ENCODE measurements around the gene LCAT.
A peak's percentile ranks its signal among the peaks of the same experiment; 100 is the strongest.

LCAT gene

DNA sequence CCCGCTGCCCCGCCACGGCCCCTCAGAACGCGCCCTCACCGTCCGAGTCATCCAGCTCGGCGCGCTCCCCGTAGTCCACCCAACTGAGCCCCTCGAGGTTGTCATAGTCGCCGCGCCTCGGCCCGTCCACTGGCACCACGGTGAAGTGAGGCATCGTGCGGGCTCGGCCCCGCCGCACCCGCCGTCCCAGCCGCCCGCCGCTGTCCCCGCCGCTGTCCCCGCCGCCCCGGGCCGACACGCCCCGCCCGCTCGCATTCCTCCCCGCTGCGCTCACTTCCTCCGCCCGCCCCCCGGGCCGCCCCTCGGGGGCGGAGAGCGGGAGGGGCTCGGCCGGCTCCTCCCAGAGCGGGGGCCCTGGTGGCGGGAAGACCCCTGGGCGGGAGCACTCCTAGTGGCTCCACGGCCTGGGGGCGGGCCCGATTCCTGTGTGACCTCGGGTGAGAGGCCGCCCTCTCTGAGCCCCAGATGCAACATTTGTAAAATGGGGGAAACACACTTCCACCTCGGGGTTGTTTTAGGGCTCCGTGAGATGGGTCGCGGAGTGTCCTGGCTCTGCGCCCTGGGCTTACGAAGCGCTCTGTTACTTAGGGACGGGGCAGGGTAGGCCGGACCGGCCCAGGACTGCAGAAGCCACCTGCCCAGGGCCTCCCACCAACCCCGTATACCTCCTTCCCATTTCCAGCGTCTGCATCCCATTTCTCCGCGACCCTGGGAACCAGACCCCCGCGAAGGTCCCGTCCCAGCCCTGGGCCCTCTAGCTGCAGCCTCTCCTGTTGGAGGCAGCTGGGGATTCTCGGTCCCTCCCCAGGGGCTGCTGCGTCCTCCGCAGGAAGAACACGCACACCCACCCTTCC lies 24.7 kb upstream of the LCAT start, which contains the start of gene SLC12A4:
Gene SLC12A4 (minus strand): TSS at position 238 of the 854 bp plus-strand sequence. CDS start 84 bp downstream, at position 154.
- DNase-seq = peak; percentile 71 to 88 (median 81)

DNA sequence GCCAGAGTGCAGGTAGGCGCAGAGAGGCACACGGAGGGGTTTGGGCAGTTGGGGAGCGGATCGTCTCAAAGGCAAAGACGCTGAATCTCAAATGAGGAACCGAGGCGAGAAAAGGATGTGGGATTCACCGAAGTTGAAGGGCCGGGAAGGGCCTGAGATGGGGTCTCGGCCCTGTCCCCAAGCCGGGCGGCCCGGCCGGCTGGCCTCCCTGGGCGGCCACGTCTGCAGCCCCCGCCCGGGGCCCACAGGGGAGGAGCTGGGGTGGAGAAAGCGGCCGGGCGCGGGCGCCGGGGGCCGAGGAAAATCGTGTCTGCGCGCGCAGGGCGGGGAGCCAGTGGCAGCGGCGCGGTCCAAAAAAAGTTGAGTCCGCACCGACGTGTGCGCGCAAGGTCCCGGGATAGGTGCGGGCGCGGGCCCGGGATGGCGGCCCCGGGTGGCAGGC lies 24.1 kb upstream of the LCAT start:
- peak in 3 of 6 experiments; percentile 41 to 53 (median 47) for DNase-seq

DNA sequence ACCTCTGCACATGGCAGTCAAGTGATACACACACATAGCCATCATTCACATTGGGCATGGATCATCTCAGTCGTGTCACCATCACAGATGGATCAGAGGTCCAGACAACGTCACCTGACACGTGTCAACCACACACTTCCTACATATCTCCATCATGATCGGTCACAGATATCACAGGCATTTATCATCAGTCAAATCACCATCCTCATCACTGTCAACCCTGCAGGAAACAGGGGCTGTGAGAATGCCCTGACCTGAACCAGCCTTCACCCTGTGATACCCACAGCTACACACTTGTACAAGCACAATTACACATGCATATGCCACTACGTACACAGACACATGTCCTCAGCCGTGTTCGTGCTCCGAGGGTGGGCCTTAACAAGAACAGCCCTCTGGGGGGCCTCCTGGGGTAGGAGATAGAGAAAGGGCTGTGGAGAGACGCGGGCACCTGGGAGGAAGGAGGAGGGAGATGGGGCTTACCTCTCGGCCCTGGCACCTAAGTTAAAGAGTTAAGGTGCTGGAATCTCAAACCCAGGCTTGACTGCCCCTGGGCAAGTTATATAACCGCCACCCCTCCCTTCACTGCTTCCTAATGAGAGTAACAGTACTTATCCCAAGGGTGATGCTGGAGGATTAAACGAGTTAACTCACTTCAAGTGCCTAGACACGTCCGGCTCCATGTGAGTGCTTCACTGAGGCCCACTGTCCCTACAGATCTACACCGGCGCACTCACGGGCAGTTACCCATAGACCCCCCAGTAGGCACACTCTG lies 23.4 kb upstream of the LCAT start:
- DNase-seq = peak in 1 of 6 experiments; percentile 41

DNA sequence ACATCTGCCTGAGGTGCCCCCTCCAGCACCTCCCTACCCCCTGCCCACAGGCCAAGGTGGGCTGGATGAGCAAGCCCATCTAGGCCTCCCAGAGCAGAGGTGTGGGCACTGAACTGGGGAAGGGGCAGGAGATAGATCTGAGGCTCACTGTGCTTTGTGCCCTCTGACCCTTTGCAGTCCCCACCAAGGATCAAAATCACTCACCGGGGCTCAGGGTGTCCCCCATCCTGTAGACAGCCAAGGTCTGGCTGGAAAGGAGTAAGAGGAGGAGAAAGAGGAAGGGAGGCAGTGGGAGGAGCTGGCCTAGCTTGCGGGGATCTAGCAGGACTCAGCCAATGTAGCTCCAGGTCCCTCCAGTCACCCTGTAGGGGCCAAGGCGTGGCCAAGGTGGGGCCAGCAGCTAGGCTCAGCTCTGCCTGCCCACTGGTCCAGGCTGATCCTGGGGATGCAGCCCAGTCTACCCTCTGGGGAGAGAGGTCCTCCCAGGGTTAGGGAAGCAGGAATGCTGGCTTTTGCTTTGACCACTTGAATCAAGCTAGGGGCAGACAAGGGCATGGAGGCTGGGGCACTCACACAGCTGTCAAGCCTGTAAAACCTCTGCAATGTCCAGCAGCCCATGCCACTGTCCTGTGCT lies 22.7 kb upstream of the LCAT start:
- DNase-seq = no peak

DNA sequence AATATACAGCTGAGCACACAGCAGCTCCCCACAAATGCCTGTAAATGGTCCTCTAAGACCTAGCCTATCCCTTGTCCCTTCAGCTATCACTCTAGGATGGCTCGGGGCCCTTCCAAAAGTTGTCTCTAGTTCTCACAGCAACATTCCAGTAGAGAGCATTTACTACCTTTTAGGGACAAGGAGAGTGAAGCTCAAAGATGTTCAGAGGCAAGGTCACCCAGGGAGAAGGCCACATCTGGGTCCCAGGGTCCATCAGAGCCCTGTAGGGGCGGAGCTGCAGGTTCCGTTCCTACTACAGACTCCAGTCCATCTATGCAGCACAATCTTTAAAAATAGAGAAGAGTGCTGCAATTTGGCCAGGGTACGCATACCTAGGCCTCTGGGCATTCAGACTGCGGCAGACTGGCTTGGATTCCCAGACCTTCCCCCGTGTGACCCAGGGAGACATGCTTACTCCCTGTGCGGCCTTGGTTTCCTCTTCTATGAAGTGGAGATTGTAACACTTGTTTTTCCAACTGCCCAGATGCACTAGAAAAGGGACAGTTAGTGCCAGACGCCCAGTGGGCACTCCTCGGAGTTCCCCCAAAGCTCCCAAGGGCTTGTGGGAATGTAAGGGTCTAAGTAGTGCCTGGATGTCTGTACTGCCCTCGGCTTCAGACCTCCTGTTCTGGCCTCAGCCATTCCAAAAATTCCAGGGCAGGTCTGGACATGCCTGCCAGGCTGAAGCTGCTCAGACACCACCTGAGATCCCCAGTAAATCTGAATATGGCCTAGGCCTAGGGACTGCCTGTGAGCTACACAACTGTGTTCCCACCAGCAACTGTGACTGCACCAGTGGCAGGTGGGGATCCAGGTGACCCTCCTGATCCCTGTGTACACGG lies 22.0 kb upstream of the LCAT start:
- DNase-seq = no peak

DNA sequence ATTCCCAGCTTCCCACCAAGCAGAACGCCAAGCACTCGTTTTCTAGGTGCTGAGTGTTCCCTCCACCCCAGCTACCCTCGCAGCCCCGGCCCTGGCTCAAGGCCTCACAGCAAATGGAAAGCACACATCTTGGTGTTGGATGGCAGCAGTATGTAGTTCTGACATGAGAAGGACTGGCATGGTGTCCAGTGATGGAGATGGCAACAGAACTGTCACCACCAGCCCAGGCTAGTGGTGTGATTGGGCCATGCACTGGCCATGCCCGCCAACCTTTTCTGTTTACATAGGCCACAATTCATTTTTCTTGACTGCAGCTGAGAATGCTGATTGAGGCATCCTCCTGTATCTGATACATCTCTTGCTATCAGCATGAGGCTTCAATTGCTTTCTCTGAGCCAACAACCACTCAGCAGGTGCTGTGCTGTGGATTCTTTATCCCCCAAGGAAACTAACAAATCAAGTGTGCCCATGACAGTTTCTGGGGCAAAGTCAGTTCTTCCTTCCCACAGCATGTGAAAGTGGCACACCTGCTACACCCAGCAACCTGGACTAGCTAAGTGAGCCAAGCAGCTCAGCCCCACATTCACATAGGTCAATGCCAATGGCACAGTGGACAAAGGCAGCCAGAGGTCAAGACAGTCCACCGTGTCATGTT lies 20.7 kb upstream of the LCAT start:
- DNase-seq = no peak

DNA sequence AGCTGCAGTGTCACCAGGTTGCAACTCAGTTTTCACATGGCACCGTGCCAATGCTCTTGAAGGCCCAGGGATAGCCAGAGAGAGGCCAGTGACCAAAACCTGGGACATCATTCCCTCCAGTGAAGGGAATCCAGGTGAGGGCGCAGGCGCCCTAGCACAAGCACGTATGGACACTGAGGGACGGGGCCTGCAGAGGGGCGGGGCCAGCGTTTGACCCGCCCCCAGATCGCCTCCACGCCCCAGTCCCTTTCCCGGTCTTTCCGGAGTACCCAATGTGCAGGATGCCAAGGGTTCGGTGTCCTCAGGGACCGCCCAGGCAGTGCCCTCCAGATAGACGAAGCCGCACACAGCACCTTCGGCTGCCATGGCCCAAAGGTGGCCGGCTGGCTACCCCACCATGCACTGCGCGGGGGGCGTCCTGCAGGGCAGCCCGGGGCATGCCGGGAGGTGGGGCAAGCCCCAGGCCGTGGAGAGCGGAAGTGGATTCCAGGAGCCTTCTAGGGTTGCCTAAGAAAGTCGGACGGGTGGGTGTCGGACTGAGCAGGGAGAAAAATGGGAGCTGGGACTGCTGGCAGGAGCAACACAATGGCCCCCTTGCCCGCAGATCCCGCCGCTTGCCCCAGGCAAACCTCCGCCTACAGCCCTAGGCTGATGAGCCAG lies 19.9 kb upstream of the LCAT start:
- no peak for DNase-seq

DNA sequence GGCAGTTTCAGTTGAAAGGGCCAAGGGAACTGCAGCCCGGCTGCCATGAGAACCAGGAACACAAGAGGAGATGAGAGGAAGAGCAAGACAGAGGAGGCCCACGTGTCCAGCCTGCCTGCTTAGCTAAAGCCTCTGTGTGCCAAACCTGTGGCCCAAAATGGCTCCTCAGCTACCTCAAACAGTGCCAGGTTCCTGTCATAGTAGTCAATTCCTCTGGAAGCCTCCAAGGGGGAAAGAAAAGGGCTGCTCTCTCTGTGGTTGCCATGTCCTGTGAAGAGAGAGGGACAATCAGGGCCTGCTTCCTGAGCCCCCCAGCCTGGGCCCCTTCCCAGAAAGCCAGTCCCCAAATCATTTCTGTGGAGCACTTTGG lies 19.4 kb upstream of the LCAT start:
- DNase-seq = no peak

DNA sequence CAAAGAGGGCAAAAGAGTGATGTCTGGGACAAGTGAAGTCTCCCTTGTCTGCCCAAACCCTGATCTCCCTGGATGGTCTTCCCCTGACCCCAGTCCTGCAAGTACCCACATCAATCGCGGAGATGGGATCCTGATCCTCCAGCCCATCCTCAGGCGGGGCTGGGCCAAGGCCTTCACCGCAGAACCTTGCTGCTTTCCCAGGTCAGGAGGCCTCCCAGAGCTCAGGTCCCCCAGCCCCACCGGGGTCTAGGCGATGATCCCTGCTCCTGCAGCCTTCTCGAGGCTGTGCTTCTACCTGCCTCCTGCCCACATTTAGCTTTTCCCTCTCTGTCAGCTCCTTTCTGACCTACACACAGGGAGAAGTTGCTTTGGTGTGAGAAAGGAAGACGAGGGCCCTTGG lies 18.2 kb upstream of the LCAT start:
- no peak for DNase-seq

DNA sequence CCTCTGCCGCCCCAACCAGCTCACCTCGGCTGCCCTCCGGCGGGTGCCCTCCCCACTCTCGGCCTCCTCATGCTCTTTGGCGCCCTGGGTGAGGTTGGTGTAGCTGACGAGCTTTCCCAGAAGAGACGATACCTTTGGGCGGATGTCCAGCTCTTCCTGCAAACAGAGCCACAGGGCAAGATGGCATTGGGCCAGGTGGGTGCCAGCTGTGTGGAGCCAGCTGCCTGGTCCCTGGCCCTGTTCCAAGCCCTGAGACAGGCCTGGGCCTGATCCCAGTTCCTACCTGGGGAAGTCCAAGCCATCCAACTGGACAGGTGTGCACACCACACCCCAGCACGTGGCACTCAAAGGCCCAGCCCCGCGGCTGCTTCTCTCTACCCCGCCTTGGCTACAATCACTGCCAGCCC lies 17.6 kb upstream of the LCAT start:
- no peak for DNase-seq

DNA sequence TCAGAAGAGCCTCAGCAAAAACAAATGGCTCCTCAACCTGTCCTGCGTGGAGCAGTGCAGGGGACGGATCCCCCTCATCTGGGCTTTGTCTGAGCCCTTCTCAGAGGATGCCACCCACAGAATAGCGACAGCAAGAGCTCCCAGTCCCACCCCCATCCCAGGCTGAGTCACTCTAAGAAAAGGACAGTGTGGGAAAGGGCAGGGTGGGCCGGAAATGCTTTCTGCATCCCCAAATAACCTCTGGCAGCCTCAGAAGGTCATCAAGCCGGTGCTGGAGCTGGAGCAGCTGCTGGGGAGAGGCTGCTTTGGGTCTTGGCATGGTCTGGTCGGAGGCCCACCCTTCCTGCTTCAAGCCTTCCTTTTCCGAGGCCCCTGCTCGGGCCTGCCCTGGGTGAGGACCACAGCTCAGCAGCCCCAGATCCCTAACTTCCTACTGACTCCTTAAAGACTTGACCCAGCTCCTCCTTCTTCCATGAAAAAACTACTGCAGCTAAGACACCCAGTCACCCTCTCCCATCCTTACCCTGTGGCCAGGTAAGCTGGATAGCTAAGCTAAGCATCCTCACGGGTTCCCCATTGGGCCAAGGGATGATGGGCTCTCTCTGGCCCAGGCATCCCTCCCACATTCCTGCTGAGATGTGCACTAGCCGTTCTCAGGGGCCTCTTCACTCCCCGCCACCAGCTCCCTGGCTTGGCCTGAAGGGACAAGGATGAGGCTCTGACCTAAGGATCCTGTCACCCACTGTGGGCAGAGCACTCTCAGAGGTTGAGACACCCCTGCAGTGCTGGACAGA lies 15.8 kb upstream of the LCAT start:
- no peak for DNase-seq

DNA sequence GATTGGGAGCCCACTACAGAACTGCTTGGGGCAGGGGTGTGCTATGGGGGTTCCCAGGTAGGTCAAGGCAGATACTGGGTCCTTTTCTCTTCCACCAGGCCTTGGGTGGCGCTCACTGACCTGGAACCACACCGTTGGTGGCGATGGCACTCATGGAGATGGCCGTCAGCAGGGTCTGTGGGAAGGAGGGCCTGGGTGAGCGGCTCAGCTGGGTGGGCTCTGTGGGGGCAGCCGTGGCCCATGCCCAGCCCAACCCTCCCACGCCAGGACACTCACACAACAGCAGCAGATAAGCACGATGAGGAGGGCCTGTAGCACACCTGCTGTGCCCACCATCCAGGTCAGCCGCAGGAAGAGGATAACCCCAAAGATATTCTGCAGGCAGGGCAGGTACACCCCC lies 13.7 kb upstream of the LCAT start:
- DNase-seq = no peak

DNA sequence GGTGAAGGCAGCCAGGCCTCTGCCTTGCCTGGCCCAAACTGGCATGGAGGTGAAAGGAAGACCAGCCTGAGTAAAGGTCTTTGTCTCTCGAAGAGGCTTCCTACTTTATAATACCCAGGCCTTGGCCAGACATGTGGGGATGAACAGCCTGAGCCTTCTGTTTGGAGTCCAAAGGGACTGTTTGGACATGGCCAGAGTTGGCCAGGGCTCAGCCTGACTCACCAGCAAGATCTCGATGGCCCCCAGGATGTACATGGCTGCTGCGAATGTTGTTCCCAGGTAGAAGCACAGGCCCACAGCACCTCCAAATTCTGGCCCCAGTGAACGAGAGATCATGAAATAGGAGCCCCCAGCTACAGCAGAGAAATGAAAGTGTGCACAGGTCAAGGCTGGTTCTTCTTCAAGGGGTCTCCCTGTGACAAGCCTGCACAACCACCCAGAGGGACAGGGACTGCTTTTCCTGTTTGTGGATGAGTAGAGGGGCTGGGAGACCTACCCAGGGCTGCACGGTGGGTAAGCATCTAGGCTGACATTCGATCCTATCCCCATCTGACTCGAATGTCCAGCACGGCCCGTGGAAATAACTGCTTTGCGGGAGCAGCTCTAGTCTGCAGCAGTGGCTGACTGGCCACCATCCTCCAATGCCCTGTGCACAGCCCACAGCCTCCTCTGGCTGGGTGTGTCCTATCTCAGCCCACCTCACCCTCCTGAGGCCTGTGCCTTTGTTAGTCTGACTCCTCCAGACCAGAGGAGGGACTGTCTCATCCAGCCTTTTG lies 10.7 kb upstream of the LCAT start:
- no peak for DNase-seq

DNA sequence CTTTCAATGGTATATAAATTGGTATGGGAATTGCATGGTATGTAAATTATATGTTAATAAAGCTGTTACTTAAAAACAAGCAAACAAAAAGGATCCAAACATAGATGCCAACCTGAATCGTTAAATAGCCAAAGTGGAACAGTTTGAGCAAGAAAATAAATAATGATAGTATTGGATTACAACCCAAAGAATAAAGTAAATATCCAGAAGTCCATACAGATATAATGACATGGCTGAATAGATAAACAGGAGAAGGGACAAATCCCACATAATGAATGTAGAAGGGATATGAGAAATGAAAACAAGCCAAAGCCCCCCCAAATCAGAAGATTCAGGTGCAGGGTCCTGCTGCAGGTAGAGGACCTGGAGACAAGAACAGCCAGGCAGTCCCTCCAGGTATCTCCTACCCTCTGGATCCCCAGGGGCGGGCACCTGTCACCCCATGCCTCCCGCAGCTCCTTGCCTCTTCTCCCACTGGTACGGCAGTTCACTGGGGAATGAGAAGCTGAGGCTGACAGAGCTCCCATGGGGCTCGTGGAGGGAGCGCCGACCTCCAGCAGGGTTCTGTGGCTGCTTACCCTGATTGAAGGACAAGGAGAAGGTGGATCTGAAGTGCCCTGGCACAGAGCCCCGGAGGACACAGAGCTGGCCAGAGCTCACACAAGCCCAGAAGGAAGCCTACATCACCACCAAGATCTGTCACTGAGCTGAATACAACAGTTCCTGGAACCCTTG lies 9.9 kb upstream of the LCAT start:
- DNase-seq = no peak

DNA sequence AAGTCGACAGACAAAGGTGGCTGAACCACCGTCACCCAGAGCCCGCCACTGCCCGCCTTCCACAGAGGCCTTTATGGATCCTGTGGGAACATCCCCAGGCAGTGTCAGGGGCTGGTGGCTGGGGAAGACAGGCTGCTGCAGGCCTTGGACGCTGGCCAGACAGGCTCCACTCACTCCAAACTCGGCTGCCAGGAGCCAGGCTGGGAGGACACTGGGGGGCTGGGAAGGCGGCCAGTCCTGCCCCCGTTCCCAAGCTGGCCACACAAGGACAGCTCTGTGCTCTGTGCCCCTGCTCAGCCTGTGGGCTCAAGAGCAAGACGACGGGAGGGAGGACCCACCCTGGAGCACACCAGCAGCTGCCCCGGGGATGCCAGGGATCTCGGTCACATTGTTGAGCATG lies 7.6 kb upstream of the LCAT start:
- DNase-seq = no peak

DNA sequence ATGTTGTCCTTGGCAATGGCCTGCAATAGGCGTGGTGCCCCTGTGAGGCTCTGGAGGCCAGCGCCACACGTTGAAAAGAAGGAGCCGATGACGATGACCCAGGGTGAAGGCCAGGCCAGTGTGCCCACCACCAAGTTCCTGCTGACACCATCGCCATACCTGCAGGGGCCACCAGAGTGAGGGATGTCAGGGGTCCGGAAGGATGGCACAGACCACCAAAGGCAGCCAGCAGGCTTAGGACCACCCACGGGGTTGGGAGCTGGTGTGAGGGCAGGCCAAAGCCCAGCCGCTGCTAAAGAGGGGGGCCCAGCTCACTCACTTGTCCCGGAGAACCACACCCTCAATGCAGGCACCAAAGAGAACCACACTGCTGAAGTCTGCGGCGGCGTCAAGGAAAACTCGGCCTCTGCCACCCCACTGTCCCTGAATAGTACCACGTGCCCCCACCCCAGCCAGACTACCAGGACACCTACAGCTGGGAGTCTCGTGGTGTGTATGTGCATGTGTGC lies 6.5 kb upstream of the LCAT start:
- no peak for DNase-seq

DNA sequence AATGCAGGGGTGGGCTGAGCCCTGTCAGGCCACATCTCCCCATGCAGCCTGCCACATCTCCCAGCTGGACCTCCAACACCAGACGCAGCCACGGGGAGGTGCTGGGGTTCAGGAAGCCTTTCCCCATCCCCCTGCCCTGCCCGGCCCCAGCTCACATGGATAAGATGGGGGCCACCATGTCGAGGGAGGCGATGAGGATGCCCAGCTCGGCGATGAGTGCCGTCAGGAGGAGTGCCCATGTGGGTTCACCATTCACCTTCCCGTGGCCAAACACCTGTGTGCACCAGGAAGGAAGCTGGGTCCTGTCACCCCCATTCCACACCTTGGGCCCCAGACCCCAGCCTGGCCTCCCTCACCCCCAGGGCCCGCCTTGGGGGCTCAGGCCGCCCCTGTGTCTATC lies 5.7 kb upstream of the LCAT start:
- no peak for DNase-seq

DNA sequence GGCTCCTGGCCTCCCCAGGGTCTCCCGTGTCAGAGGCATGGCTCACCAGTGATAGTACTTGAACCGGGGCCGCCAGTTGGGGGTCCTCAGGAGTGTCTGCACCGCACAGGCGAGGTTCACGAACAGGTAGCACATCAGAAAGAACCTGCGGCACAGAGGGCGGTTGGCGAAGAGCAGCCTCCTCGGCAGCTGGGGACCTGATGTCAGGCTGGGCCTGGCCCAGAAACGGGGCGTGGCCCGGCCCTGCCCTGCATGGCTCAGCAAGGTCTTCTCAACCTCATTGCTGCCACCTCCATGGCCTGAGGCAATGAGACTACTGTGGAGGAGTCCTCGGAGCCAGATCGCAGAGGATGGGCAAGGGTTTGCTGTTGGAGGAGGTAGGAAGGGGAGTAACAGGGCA lies 4.1 kb upstream of the LCAT start:
- no peak for DNase-seq

All from stimulated activated naive CD4-positive, alpha-beta T cell (primary cell).